GM23338 (cell line): ENCODE results near the gene RNGTT. TPM values are rescaled to one million over a fixed set of nuclear protein-coding genes. Genes with fewer than 3 reads are reported as not detected.

ENCODE experiments used
- ATAC-seq: fragments of 200-7000 bp; cut with Tn5 transposase; 3 replicates; pipeline ENCODE4 v1.9.1; 2020
- DNase-seq: peaks from one replicate; pipeline ENCODE4 v3.0.0-alpha.2; 2015; ENCODE audit warnings: low spot score
- H2AFZ ChIP-seq: fragments of 200-600 bp; sonication (generic); 2 replicates; pipeline ENCODE4 v1.8.0; 2016; ENCODE audit warnings: antibody characterized with exemption, mild to moderate bottlenecking, moderate library complexity
- H3F3A ChIP-seq: fragments of 200-600 bp; sonication (generic); replicated peaks from 2 replicates; pipeline ENCODE4 v1.8.0; 2017; ENCODE audit warnings: antibody characterized with exemption, mixed run types, low read depth
- H3K27ac ChIP-seq: fragments of 200-600 bp; sonication (generic); 2 replicates; pipeline ENCODE4 v1.6.1; 2016; ENCODE audit warnings: low read depth
- H3K27me3 ChIP-seq: fragments of 200-600 bp; sonication (generic); 2 replicates; pipeline ENCODE4 v1.8.0; 2016; ENCODE audit warnings: mild to moderate bottlenecking, mixed run types, moderate library complexity; ENCODE audit not compliant: insufficient read depth
- H3K36me3 ChIP-seq: fragments of 200-600 bp; sonication (generic); 2 replicates; pipeline ENCODE4 v1.8.0; 2016; ENCODE audit warnings: mild to moderate bottlenecking; ENCODE audit not compliant: insufficient read depth
- H3K4me1 ChIP-seq: fragments of 200-600 bp; sonication (generic); 2 replicates; pipeline ENCODE4 v1.8.0; 2016; ENCODE audit warnings: mild to moderate bottlenecking, moderate library complexity; ENCODE audit not compliant: insufficient read depth
- H3K4me2 ChIP-seq: fragments of 200-600 bp; sonication (generic); 2 replicates; pipeline ENCODE4 v1.7.1; 2017; ENCODE audit warnings: mixed run types
- H3K4me3 ChIP-seq: fragments of 200-600 bp; sonication (generic); 2 replicates; pipeline ENCODE4 v1.6.1; 2016; ENCODE audit warnings: mixed run types
- H3K79me2 ChIP-seq: fragments of 200-600 bp; sonication (generic); replicated peaks from 2 replicates; pipeline ENCODE4 v1.8.0; 2017; ENCODE audit warnings: mild to moderate bottlenecking; ENCODE audit not compliant: insufficient read depth
- H3K9me2 ChIP-seq: fragments of 200-600 bp; sonication (generic); 2 replicates; pipeline ENCODE4 v1.8.0; 2017; ENCODE audit not compliant: insufficient read depth
- H4K20me1 ChIP-seq: fragments of 200-600 bp; sonication (generic); replicated peaks from 2 replicates; pipeline ENCODE4 v1.8.0; 2017; ENCODE audit warnings: mild to moderate bottlenecking; ENCODE audit not compliant: insufficient read depth
- H3K27ac Mint-ChIP-seq: 2 replicates; pipeline ENCODE4 v1.8.0; 2020; ENCODE audit warnings: inconsistent platforms, mild to moderate bottlenecking, moderate library complexity, mixed read lengths
- H3K27me3 Mint-ChIP-seq: 3 replicates; pipeline ENCODE4 v1.8.0; 2022; ENCODE audit warnings: low read depth, mild to moderate bottlenecking, moderate library complexity, mixed read lengths, inconsistent platforms; ENCODE audit not compliant: insufficient read depth, poor library complexity
- H3K36me3 Mint-ChIP-seq: 3 replicates; pipeline ENCODE4 v1.8.0; 2021; ENCODE audit warnings: low read depth, mild to moderate bottlenecking, inconsistent platforms, moderate library complexity, mixed read lengths
- H3K4me1 Mint-ChIP-seq: 3 replicates; pipeline ENCODE4 v1.8.0; 2020; ENCODE audit warnings: mild to moderate bottlenecking, inconsistent platforms, mixed read lengths
- H3K4me3 Mint-ChIP-seq: 3 replicates; pipeline ENCODE4 v1.8.0; 2021; ENCODE audit warnings: moderate library complexity, mild to moderate bottlenecking, inconsistent platforms, mixed read lengths
- H3K9me3 Mint-ChIP-seq: 3 replicates; pipeline ENCODE4 v1.8.0; 2020; ENCODE audit warnings: moderate library complexity, mild to moderate bottlenecking, inconsistent platforms, mixed read lengths
- CREB1 ChIP-seq: fragments of 250-450 bp; sonication (Bioruptor Pico); IDR thresholded peaks from 2 replicates; pipeline ENCODE4 v1.5.0; 2020; ENCODE audit warnings: low read depth, mild to moderate bottlenecking, moderate library complexity
- CTCF ChIP-seq, 2 experiments: fragments of 200-600 bp in 1 of 2; sonication (generic) in 1 of 2; conservative IDR thresholded peaks; 2 replicates each; pipeline versions ENCODE4 v1.5.1 to v1.6.1; 2016 to 2017; ENCODE audit warnings: antibody characterized with exemption in 2 of 2, low read depth in 2 of 2, mild to moderate bottlenecking in 2 of 2, moderate library complexity in 1 of 2
- ETS1 ChIP-seq: IDR thresholded peaks from 2 replicates; pipeline ENCODE4 v1.6.1; 2016; ENCODE audit warnings: antibody characterized with exemption
- EZH2 ChIP-seq: fragments of 200-600 bp; sonication (generic); IDR thresholded peaks from one replicate; pipeline ENCODE4 v1.8.0; 2017; ENCODE audit warnings: antibody characterized with exemption, mild to moderate bottlenecking, low read depth; ENCODE audit not compliant: unreplicated experiment
- EZH2phosphoT487 ChIP-seq: fragments of 200-600 bp; sonication (generic); IDR thresholded peaks from one replicate; pipeline ENCODE4 v1.8.1; 2018; ENCODE audit warnings: antibody characterized with exemption; ENCODE audit not compliant: unreplicated experiment
- JUNB ChIP-seq: IDR thresholded peaks from one replicate; pipeline ENCODE4 v1.6.1; 2016; ENCODE audit warnings: antibody characterized with exemption; ENCODE audit not compliant: unreplicated experiment
- NANOG ChIP-seq: IDR thresholded peaks from 2 replicates; pipeline ENCODE4 v1.6.1; 2016; ENCODE audit warnings: antibody characterized with exemption, borderline replicate concordance
- POLR2AphosphoS5 ChIP-seq: IDR thresholded peaks from 2 replicates; pipeline ENCODE4 v1.6.1; 2016; ENCODE audit warnings: antibody characterized with exemption, low read depth
- REST ChIP-seq: IDR thresholded peaks from one replicate; pipeline ENCODE4 v1.6.1; 2018; ENCODE audit warnings: antibody characterized with exemption; ENCODE audit not compliant: unreplicated experiment
- STAT1 ChIP-seq: IDR thresholded peaks from one replicate; pipeline ENCODE4 v1.6.1; 2016; ENCODE audit warnings: antibody characterized with exemption; ENCODE audit not compliant: unreplicated experiment
- ZNF114 ChIP-seq: fragments of 250-450 bp; sonication (Bioruptor Pico); IDR thresholded peaks from 2 replicates; pipeline ENCODE4 v1.5.0; 2020; ENCODE audit warnings: mild to moderate bottlenecking, moderate library complexity
- ZNF331 ChIP-seq: fragments of 250-450 bp; sonication (Bioruptor Pico); IDR thresholded peaks from 2 replicates; pipeline ENCODE4 v1.5.0; 2020; ENCODE audit warnings: low read depth, mild to moderate bottlenecking, moderate library complexity
- ZNF462 ChIP-seq: fragments of 250-450 bp; sonication (Bioruptor Pico); IDR thresholded peaks from 2 replicates; pipeline ENCODE4 v1.5.0; 2020; ENCODE audit warnings: mild to moderate bottlenecking, moderate library complexity
- polyA plus RNA-seq: library from polyadenylated mRNA; unstranded; fragments of >200 nt; fragmentation: Nextera tagmentation; extraction: Ambion mirVana; gene quantifications from 2 replicates; pipeline ENCODE4 v1.2.1, GENCODE V29; 2016
- total RNA-seq: library from RNA; depleted of rRNA; stranded (reverse); fragments of >200 nt; shearing (Covaris generic); gene quantifications from 2 replicates; pipeline ENCODE4 v1.2.3, GENCODE V29; 2014

RNGTT gene
- total and polyA plus RNA-seq, 2 experiments from 2014 or later = 11.2 to 29.2 TPM

GRCh38 chr6:88662653-88663174 is 300.7 kb downstream of the RNGTT start:
- no peak for TF ChIP-seq ZNF114 (CRISPR knock-in tag)
- no peak for TF ChIP-seq CREB1 (CRISPR knock-in tag)
- no peak for TF ChIP-seq EZH2phosphoT487
- TF ChIP-seq JUNB = no peak
- TF ChIP-seq ZNF331 (CRISPR knock-in tag) = no peak
- TF ChIP-seq CTCF (conservative IDR thresholded peaks at IDR 0.05; ENCODE audit: low read depth in 2 of 2) = no peak
- TF ChIP-seq ETS1 = no peak
- no peak for TF ChIP-seq ZNF462 (CRISPR knock-in tag)
- no peak for TF ChIP-seq NANOG
- TF ChIP-seq POLR2AphosphoS5 = no peak
- no peak for TF ChIP-seq REST
- TF ChIP-seq EZH2 = no peak
- TF ChIP-seq STAT1 = no peak
- ATAC-seq (no peak), DNase-seq (no peak)
- no peaks in the 10 kb centered on the region for H4K20me1 ChIP-seq
- H3K4me3 ChIP-seq = no peak overlapping the region
- no peaks in the 10 kb centered on the region for H3K79me2 ChIP-seq
- no peak overlapping the region for H3K4me3 Mint-ChIP-seq
- H3K27ac Mint-ChIP-seq = no peak overlapping the region
- H3K27me3 ChIP-seq = no peaks in the 10 kb centered on the region
- no peaks in the 10 kb centered on the region for H3K36me3 ChIP-seq
- no peaks in the 10 kb centered on the region for H3K4me1 Mint-ChIP-seq
- H3K27me3 Mint-ChIP-seq = peaks cover 4% of the 10 kb centered on the region
- H3K4me2 ChIP-seq = no peak overlapping the region
- H3K27ac ChIP-seq = no peak overlapping the region
- no peak overlapping the region for H2AFZ ChIP-seq
- H3K4me1 ChIP-seq = no peaks in the 10 kb centered on the region
- no peaks in the 10 kb centered on the region; the same call in 1 of the 2 replicates for H3K9me2 ChIP-seq
- H3K36me3 Mint-ChIP-seq = peaks cover 51% of the 10 kb centered on the region
- H3K9me3 Mint-ChIP-seq = peaks cover 21% of the 10 kb centered on the region
- H3F3A ChIP-seq = no peaks in the 10 kb centered on the region
